Stimulated activated CD8-positive, alpha-beta memory T cell treated with anti-CD3 and anti-CD28 coated beads, Interleukin-7, amount 100 ng/mL, for 1 hour (primary cell): Measurements from ENCODE around the gene SFRP4.

Experiments used
- DNase-seq, 2 donors: peaks; one replicate each; pipeline ENCODE4 v3.0.0-alpha.2; 2020; ENCODE audit warnings: low read depth in 2 of 2

Gene SFRP4

DNA sequence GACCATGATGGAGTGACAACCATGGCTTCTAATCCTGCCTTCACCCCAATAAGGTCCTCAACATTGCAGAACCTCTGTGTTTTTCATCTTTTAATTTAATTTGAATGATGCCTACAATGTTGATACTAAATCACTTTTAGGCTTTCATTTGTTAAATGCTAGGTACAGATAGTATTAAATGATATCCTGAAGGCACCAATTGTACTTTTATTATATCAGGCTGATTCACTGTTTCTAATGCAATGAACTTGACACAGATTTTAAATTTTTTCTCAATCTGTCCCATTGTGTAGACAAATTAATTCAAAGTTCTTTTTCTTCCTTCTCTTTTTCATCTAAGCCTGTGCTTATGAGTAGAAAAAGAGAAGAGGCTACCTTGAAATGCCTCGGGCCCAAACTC lies 9.0 kb upstream of the SFRP4 start:
- no peak for DNase-seq

DNA sequence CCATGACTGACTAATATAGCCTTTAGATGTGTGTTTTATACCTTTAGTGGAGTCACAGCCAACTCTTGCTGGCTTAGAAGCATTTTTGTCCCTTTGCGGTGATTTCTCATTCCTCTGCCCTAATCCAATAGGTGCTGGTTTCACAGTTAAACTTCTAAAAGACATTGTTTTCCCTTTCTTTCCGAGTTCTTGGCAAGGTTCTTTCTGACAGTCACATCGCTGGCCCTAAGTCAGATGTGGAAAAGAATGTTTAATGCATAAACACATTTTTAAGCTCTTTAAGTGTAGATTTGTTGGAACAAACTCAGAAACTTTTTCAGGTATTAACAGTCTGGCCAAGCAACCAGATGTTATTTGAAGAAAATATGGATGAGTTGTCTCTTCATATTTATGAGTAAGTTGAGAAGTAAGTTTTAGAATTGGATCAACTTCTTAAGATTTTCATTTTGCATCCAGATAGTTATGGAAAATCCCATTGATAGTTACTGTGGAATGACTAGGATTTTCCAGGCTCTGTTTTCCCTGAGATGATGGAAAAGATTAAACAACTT lies 7.9 kb upstream of the SFRP4 start:
- DNase-seq: no peak

DNA sequence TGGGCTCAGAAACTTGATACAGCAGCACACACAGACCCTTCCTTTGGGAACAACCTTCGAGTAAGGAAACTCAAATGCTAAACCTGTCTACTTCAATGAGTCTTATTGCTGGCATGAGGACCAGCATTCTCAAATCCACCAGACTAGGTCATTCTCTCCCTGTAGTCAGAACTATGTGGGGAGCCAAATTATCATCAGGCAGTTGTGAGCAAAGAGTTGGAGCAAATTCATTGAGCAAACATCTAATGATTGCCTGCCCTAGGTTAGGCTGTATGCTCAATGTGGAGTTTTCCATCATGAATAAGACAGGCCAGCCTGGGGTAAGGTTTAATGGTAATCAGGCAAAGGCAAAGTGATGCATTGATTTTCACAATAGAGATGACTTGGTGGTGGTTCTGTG lies 7.4 kb upstream of the SFRP4 start:
- DNase-seq: no peak

DNA sequence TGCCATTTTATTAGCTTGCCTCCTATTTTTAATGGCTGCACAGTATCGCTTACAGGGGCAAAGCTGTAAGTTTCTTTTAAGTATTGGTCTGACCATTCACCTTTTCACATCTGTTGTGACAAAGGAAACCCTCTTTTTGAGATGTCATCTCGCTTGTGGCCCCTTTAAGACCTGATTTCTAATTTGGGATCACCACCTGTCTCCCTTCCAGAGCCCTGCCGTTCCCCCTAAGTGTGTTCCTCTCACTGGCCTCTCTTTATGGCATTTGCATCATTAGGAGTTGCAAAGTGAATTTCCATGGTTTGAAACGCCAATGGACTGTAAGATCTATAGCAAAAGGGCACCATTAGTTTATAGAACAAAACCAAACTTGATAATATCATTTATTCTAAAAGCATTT lies 5.3 kb upstream of the SFRP4 start:
- no peak for DNase-seq

DNA sequence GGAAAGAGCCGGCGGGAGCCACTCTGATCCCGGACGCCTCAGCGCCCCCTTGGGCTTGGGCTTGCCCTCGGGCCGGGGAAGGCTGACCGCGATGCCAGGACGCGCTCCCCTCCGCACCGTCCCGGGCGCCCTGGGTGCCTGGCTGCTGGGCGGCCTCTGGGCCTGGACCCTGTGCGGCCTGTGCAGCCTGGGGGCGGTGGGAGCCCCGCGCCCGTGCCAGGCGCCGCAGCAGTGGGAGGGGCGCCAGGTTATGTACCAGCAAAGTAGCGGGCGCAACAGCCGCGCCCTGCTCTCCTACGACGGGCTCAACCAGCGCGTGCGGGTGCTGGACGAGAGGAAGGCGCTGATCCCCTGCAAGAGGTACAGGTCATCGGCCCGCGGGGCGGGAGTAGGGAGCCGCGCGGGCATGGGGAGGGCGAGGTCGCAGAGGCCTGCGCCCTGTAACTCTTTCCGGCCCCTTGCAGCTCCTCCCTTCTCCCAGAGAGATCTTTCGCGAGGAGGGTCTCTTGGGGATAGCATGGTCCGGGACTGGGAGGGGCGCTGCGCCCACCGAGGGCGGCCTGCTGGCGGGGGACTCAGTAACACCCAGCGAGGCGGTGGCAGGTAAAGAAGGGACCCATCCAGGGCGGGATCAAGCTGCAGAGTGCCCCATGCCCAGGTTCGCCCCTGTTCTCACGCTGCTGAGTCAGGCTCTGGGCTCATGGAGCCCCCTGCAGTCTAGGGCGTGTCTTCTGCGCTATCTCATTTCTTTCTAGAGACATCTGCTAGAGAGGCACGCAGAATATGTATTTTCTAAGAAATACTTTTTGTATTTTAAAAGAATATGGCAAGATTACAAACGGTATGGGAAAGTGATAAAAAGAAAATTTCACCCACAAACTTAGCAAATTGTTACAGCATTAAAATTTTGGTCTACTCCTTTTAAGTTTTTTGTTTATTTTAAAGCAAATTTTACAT lies 4.5 kb upstream of the SFRP4 start:
- no peak for DNase-seq

DNA sequence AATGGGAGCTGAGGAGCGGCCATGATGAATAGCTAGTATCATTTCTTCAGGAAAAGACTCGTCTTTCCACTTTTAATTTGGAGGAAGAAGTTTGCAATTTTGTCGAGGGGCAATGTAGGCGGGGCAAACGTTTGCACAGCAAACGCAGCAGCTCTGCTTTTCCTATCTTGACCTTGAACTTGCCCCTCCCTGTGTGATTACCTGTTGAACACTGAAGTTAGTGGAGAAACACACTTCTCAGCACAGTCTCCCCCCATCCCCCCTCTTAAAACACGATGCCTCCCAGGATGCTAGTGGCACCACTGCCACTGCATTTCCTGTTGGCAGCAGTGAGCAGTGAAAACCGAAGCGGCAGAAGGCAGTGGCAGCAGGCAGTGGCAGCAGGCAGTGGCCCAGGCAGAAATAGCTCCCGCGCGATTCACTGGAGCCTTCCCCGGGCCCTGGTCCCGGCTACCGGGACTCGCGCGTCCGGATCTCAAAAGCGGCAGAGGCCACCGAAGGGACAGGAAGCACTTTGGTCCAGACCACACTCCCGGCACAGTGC lies 3.8 kb upstream of the SFRP4 start, which contains the start of gene EPDR1:
Gene EPDR1 (plus strand): TSS at position 336 of the 544 bp plus-strand sequence. CDS start 300 bp downstream, outside the sequence.
- DNase-seq: no peak

DNA sequence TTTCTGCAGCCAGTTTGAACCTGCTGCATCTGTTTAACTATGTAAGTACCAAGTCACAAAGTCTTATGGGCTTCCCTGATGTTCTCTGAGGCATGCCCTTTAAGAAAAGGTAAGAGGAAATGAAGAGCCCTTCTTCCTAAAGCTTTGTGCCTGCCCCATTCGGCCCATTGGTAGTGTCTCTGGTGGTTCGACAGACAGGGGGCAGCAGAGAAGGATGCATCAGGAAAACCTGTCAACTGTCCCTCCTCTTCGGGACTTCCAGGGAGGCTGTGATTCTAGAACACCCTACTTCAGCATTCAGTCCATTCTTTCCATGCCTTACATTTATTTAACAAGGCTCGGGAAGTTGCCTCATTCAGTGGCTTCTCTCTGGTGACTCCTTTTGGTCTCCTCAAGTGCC lies 1.9 kb upstream of the SFRP4 start:
- no peak for DNase-seq

DNA sequence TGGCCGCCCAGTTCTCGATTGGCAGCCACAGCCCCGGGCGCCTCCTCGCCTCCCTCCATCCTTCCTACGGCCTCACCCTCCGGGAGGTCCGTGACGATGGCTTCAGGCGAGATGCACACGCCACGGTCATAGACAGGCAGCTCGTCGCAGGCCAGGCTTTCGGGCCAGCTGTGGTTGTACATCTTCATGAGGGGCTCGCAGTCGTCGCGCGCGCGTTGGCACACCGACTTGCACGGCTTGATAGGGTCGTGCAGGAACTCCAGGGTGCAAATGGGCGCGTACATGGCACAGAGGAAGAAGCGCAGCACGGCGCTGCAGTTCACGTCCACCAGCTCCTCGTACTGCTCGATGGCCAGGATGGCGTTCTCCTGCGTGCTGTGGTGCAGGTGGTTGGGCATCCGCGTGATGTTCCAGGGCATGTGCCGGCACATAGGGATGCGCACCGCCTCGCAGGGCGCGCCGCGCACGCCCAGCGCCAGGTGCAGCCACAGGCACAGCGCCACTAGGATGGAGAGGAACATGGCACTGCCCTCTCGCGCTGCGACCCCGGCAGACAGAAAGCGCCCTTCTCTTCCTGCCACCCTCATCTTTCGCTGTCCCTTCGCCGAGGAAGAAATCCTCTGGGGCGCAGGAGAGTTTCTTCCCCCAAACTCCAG lies 472 bp downstream of the SFRP4 start:
- DNase-seq: no peak

DNA sequence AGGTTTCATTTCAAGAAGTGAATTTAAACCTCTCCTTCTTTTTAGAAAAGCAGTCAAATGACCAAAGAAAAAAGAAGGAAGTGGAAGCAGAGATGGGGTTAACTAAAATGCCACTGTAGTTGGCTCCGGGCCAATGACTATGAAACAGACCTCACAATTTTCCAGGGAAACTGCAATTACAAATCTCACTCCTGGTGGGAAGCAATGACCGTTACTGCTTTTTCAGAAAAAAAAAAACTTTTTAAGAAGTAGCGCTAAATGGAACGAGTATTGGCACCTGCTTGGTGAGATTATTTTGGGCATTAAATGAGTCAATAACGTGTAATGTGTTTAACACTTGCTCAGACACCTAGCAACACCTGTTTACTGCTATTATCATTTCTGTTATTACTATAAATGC lies 1.2 kb downstream of the SFRP4 start:
- no peak for DNase-seq

DNA sequence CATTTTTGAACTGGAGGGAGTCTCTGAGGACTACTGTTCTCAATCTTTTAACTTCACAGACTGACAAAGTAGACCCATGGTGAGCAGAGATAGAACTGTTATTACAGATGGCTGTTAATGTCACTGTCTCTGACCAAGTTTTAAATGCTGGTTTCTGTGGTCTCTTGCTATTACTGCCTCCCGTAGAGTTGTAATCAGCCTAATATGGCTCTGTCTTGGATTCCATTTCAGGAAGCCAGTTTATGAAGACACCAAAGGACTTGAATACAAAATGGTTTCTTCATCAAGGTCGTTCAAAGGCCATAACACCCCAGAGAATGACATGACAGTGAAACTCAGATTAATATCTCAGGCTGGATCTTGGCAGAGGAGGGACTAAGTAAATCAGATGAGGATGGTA lies 3.9 kb downstream of the SFRP4 start:
- no peak for DNase-seq

DNA sequence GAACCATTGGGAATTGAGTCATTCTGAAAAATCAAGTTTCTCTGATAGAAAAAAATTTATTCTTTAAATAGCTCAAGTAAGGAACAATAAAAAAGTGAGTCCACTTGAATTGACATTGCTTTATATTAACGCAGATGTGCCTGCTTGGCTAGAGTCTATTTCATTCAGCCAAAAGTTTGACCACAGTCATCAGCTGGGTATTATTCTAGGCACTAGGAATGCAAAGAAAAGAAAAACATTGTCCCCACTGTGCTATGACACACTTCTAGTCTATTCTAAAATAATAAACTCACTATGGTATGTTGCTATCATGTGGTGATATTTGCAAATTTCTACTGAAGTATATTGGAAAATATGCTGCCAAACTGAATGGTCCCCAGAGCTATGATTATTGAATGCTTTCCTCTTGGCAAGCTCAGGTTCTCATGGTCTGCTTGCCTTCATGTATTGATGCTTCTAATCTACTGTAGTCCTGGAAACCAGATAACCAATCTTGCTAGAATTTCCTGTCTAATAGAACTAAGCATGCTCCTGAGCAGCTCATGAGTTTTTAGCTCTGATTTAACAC lies 8.3 kb downstream of the SFRP4 start:
- no peak for DNase-seq

DNA sequence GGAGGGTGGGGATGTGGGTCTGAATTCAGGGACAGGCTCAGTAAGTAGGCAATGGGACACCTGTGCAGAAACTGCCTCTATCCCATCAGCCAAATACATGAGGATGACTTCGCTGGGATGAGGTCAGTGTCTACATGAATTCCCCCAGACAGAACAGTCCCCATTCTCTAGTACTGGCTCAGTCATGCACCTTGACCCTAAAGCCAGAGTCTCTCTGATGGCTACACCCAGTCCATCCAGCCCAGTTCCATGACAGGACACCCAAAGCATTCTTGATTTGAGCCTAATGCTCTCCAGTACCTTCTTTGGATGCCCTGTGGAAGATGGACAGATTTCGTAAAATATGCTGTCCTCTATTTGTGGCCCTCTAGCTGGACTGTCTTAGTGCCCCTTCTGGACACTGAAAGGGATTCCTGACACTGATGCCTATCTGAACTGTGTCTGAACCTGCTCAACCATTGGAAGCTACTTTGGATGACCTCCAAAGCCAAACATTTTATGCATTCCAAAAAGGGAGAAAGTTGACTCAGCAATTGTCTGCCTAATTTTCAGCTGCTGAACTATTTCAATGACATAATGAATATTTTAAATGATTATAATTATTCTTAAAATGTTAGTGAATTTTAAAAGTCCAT lies 14.6 kb downstream of the SFRP4 start:
- DNase-seq: no peak

DNA sequence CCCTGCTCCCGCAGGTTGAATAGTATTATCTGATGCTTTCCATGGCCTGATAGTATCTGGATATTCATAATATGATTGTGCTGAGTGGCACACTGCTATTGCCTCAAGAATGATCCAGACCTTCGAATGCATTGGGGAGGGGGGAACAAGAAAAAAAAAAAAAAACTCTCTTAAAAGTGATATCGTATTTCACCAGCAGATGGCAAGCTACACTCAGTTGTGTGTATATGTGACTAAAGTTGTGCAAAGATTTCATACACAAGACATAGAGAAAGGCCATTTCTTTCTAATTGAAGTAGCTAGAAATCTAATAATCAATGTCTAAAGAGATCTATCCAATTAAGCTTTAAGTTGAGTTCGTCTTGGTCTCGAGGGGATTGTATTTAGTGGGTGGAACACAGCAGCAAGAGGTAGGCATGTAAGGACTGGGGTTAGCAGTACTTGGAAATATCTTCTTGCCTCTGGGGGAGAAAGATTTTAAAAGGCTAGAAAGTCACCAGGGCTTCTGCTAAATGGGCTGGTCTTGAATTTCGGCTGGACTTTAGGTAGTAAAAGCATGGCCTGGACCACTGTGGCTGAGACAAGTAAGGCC lies 15.3 kb downstream of the SFRP4 start:
- DNase-seq: no peak

DNA sequence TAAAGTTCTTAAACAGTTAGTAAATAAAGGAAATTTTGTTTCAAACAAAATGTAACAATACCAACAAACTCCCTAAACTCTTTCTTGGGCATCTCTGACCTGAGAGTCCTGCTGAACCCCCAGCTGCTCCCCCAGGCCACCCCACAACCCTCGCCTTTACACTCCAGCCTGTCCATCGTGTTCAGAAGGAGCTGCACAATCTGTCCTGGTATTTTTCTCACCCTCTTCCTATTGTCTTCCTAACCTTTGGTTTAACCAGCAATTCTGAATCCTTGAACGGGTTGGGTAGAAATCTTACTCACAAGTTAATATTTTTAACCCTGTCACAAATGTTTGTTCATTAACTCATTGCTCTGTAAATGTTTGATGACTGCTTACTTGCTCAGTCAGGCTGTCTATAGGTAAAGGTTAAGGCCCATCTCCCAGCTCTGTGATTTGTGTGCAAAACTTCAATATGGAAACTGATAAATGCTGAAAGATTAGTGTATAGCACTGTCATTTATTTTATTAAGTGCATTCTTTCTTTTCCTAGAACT lies 16.8 kb downstream of the SFRP4 start:
- DNase-seq: no peak

DNA sequence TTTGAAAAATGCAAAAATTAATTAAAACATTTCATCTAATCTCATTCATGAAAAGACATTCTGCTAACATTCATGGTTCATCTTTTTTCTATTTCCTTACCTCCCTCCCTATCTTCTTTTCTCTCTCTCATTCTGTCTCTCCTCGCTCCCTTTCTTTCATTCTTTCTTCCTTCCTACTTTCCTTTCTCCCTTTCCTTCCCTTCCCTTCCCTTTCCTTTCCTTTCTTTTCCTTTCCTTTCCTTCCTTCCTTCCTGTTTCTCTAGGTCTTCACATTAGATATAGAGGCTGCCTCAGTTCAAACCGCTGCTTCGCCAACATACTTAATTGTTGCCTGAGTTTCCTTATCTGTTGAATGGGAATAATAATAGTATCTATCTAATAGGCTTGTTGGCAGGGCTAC lies 21.9 kb downstream of the SFRP4 start:
- DNase-seq: no peak

DNA sequence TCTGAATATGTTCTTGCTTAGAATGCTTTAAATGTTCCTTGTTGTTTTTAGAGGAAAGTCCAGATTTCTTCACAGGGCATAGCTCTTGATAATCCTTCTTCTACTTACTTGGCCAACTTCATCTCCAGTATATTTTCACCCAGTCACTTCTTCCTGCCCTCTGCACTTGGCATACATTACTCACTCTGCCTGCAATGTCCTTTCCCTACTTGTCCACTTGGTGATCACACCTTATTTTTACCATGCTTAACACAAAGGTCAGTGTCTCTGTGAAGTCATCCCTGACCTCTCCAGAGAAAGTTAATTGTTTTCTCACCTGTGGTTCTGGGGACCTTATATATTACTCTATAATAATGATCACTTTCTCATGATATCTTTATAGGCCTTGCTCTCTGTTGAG lies 23.3 kb downstream of the SFRP4 start:
- no peak for DNase-seq

DNA sequence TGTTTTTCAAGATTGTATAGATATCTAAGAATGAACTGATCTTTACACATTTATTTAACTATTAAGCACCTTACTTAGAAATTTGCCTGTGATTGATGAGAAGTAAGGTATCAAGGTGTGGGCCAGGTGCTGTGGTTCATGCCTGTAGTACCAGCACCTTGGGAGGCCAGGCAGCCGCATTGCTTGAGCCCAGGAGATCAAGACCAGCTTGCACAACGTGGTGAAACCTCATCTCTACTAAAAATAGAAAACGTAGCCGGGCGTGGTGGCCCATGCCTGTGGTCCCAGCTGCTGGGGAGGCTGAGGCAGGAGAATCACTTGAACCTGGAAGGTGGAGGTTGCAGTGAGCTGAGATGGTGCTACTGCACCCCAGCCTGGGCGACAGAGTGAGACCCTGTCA lies 34.5 kb downstream of the SFRP4 start:
- DNase-seq: no peak
